NCI-H2081 treated with DMSO at 0.1 percent for 48 hours (cell line): ENCODE results near the gene IL17B.

ENCODE experiments used
- DNase-seq: peaks from one replicate; lab custom pipeline; 2025; lab: John Stamatoyannopoulos, UW

The IL17B gene

DNA sequence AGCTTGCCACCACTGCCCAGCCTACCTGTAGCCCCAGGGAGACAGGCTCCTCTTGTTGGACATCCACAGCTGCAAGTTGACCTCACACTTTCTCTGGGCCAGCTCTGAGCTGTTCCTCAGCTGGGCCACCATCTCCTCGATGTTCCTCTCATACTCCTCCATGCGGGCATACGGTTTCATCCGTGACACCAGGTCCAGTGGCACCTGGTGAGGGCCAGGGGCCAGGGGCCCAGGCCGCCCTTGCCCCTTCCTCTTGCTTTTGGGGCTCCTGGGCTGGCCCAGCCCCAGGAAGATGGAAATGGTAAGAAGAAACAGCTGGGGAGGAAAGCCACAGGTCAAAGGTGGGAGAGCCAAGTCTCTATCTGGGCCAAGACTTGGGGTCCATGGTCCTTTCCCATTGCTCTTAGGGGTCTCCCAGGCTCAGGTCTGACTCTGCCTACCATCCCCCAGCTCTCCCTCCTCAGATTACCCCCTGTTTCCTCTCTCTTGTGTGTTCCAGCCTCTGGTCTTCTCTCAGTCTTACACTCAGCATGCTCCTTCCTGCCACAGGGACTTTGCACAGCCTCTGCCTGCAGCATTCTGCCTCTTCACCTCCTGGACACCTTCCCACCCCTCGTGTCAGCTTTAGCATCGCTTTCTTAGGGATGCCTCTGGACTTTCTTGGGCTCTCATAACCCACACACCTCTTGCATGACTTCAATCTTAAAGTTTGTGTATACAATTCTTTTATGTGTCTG is 2.2 kb downstream of the IL17B start:
- no peak for DNase-seq

DNA sequence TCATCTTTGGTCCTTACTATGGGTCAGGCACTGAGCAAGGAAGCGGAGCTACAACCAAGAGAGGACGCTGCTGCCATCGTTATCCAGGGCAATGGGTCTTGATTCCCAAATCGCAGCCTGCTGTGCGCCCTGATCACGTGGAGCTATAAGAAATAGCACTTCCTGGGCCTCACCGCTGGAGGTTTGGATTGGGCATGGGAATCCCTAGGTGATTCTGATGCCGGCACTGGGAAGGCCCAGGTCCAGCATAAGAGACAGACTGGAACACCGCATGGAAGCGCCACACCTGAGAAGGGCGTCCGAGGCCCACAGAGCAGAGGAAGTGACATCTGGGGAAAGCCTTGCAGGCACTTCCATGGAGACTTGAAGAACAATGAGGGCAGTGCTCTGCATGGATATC is 3.0 kb downstream of the IL17B start:
- DNase-seq = no peak

DNA sequence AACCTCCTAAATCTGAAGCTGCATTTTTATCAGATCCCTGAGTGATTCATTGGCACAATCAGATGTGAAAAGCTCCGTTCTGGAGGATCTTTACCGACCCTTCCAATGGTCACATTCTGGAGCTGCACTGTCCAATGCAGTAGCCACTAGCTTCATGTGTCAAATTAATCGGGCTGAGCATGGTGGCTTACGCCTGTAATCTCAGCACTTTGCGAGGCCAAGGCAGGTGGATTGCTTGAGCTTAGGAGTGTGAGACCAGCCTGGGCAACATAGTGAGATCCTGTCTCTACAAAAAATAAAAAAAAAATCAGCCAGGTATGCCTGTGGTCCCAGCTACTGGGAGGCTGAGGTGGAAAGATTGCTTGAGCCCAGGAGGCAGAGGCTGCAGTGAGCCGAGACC is 3.7 kb downstream of the IL17B start:
- no peak for DNase-seq

DNA sequence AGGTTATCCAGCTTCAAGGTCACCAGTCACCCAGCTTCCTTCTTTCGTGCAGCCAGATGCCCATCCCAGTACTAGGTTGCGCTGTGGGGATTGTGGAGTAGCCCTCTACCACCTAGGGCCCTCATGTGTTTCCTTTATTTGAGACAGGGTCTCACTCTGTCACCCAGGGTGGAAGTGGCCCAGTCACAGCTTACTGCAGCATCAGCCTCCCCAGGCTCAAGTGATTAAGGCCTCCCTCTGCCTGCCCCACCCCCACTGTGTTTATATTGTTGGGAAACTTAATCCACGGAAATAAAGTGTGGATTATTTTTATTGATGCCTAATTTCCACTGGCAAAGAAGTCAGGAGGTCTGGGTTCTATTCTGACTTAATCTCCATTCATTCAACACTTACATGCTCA is 4.3 kb downstream of the IL17B start:
- DNase-seq = no peak

DNA sequence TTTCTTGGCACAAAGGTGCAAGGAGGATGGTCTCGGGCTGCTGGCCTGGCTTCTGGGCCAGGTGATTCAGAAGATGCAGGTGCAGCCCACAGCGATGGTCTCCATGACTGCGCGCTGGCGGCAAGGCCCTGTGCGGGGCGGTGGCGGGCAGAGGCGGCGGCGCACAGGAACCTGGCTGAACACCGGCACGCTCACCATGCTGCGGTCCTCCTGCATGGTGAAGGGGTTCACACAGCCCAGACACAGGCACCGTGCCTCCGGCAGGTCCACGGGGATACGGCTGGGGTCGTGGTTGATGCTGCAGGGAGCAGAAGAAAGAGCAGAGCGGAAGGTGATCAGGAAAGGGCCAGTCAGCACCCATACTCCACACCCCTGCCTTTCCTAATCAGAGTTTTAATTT is 4.8 kb downstream of the IL17B start:
- no peak for DNase-seq

DNA sequence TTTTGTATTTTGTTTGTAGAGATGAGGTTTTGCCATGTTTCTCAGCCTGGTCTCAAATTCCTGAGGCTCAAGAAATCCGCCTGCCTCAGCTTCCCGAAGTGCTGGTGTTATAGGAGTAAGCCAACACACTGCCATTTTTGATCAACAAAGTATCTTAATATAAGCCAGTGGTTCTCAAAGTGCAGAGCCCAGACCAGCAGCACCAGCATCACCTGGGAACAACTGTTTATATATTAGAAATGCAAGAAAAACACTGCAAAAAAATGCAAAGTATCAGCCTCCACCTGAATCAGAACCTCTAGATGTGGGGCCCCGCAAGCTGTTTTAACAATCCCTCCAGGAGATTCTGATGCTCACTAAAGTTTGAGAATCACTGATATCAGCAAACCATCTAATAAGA is 6.2 kb downstream of the IL17B start:
- DNase-seq = no peak

DNA sequence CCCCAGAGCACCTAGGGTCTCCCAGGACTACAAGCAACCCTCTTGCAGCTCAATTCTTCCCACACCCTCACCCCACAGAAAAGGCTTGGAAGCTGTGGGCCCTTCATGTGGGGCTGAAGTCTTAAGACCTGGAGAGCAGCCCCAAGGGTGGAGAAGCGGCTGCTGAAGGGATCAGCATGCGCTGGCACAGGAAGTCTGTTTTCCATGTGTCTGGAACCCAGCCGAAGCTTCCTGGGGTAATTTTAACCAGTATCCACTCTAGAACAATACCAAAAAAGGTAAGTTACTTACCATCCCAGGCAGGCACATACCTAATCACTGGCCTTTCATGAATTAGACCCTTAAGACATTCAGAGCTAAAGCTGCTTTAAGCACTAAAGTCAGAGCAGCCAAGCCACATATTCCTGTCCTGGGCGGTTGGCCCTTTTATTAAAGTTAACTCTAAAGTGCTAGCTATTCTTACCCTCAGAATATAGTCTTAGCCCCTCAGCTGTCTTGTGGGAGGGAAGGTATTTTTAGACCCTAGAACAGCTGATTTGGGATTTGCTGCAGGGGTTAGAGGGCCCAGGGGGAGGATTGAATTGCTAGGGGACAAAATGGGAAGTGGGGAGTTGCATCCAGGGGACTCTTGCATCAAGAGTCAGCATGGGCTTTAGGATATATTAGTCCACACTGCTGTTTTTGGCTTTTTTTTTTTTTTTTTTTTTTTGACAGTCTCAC is 6.9 kb downstream of the IL17B start:
- no peak for DNase-seq

DNA sequence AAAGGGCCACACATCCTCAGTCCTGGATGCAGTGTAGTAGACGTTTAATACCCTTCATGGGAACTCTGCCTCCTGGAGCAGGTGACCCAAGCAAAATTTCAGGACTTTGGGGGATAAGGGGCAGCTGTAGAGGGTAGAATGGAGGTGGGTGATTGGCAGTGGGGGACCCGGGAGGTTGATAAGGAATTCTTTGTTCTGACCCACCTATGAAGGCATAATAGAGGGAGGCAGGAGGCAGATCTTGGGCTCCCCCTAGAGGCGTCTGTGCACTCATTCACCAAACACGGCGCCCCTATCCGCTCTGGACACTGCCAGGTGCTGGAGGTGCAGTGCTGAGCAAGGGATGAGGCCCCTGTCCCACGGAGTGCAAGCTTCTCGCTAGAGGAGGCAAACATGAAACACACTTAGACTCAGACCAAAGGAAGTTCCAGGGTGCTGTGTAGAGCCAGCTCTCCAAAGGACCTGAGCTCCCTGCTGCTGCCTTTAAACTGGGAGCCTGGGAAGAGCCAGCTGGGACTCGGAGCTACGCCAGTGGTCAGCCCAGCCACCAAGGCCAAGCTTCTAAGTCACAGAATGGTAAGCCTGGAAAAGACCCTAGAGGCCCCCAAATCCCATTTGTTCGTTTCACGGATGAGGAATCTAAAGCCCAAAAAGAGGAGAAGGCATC is 7.7 kb downstream of the IL17B start:
- DNase-seq = no peak

DNA sequence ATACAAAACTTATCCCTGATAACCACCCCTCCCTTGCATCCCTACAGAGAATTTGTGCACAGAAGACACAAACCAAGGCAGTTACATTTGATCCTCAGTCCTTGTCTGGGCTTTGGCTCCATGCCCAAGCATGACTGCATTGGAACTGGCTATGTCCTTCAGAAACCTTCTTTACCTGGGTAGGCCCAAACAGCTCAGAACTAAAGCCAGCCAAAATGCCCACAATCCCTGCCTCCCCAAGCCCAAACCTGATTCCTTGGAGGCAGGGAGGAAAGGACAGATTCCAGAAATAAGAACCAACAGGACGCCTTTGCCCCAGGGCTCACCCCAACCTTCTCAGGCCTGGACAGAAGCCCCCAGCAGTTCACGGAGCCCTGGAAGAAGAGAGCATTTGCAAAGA is 8.2 kb downstream of the IL17B start:
- no peak for DNase-seq

DNA sequence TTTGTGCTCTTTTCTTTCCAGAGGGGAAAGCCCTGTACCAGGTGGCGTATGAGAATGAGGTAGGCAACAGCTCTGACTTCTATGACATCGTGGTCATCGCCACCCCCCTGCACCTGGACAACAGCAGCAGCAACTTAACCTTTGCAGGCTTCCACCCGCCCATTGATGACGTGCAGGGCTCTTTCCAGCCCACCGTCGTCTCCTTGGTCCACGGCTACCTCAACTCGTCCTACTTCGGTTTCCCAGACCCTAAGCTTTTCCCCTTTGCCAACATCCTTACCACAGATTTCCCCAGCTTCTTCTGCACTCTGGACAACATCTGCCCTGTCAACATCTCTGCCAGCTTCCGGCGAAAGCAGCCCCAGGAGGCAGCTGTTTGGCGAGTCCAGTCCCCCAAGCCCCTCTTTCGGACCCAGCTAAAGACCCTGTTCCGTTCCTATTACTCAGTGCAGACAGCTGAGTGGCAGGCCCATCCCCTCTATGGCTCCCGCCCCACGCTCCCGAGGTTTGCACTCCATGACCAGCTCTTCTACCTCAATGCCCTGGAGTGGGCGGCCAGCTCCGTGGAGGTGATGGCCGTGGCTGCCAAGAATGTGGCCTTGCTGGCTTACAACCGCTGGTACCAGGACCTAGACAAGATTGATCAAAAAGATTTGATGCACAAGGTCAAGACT is 11.0 kb downstream of the IL17B start:
- no peak for DNase-seq

DNA sequence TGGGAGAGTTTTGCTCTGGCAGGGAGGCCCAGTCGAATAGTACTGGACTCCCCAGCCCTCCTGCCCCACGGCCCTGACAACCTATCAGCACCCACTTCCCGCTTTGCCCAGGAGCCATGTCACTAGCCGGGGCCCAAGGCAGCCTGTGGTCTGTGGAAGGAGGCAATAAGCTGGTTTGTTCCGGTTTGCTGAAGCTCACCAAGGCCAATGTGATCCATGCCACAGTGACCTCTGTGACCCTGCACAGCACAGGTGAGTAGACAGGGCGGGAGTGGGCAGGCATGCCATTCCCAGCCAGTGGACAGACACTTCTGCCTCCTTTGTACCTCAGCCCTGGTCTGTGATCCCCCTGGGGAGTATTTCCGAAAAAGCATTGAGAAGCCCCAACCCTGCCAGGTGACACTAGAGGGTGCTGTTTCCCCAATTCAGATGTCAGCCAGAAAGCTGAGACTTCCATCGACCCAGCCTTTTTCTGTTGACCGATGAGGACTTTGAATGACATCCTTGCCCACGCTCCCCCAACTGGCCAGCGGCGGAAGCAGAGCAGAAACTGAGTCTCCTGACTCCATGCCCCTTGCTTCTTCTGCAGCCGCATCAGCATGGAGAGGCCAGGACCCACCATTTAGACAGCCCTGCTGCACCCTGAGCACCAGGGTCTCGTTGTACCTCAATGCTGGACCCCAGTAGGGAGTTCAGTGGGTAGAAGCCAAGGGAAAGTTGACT is 11.7 kb downstream of the IL17B start:
- DNase-seq = no peak

DNA sequence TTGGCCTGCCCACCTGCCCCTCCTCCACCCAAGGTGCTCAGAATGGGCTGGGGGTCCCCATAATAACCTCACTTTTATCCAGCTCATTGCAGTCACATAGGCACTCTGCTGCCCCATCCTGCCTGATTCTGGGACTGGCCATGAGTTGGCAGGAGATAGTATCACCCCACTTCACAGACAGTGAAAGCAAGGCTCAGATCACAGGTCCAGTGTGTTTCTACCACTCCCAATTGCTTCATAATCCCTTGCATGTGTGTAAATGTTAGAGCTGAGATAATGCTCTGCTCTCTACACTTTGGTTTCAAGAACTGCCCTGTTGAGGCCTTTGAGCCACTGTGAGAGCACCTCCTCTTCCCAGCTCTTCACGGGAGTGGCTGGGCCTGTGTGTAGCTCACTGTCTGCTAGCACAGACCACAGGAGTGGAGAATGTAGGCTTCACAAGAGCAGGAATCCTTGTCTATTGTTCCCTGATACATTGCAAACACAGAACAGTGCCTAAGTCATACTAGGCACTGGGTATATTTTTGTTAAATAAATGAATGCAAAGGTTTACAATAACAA is 12.8 kb downstream of the IL17B start:
- no peak for DNase-seq

DNA sequence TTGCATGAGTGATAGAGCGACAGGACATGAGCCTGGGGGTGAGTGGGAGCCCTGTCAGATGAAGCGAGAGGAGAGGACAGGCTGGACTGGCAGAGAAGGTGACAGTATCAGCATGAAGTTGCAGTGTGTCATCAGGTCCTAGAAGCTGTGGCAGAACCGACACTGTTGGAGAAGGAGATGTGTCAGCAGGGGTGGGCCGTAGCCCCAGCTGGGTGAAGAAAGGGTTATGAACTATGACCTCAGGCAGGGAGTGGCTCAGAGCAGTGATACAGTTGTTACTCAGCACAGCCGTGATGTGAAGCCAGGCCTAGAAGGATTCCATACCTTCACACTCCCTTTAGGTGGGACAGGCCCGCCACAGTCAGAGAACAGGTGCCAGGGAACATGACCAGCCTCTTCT is 13.7 kb downstream of the IL17B start:
- DNase-seq = no peak

DNA sequence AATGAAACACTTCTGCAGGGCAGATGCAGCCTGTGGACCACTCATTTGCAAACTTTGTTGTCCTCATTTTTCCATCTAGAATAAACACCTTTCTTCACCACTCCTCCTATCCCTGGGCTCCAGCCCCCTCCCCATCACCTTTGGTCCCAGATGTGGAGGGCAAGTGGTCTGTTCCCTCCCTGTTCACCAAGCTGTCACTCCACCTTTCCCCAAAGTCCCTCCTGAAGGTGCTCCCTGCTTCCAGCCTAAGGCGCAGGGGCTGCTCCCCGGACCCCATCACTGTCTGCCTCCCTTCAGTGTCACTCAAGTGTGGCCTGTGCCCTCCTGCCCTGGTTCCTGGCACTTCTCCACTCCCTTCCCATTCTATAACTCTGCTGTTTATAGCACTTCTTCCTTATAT is 14.4 kb downstream of the IL17B start:
- DNase-seq = no peak

DNA sequence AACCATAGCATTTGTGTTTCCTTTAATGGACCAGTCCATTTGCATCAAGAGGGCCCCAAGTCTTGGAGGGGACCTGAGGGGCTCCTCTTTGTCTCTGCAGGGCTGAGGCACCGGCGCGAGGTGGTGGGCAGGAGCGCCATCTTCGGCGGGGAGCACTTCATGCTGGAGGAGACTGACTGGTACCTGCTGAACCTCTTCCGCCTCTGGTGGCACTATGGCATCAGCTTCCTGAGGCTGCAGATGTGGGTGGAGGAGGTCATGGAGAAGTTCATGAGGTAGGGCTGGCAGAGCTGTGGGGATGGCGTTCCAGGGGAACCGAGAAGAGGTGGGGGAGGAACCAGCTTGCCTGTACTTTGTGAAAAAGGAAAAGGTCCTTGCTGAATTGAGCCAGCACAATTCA is 15.2 kb downstream of the IL17B start:
- no peak for DNase-seq

DNA sequence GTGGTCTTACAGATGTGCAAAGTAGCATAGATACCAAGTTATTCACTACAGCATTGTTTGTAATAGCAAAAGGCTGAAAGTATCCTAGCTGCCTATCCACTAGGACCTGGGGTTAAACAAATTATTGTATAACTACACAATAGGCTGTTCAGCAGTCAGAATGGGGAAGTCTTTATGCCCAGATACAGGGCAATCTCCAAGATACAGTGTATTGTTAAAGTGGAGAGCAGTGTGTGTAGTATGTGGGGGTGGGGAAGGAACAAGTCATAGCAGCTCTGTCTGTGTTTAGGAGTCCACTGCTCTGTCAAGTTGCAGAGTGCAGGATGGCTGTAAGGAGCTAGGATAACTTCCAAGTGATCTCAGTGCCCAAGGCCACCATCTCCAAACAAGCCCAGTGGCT is 15.7 kb downstream of the IL17B start:
- DNase-seq = no peak

DNA sequence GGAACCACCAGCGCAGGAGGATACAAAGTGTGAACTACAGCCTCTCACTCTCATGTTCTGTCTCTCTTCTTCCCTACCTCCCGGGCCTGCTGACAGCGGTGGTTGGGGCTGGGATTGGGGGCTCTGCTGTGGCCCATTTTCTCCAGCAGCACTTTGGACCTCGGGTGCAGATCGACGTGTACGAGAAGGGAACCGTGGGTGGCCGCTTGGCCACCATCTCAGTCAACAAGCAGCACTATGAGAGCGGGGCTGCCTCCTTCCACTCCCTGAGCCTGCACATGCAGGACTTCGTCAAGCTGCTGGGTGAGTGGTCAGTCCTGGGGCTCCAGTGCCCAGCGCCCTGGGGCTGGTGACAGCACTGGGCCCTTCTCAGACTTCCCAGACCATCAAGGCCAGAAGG is 16.6 kb downstream of the IL17B start:
- DNase-seq = no peak

DNA sequence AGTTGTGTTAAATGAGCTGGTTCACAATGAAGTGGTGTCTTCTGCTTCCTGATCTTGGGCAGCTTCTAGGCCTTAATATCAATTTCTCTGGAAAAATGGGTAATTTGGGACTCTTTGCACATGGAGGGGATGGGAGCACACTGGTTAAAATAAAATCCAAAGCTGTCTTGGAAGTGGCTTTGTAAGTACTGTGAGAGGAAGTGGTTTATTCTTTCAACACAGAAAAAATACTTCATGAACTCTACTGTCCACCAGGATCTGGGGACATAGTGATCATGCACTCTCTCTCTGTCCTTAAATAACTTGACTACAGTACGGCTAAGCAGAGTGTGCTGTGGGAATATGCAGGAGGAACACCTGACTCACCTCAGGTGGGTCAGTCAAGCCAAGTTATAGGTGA is 18.8 kb downstream of the IL17B start:
- no peak for DNase-seq

DNA sequence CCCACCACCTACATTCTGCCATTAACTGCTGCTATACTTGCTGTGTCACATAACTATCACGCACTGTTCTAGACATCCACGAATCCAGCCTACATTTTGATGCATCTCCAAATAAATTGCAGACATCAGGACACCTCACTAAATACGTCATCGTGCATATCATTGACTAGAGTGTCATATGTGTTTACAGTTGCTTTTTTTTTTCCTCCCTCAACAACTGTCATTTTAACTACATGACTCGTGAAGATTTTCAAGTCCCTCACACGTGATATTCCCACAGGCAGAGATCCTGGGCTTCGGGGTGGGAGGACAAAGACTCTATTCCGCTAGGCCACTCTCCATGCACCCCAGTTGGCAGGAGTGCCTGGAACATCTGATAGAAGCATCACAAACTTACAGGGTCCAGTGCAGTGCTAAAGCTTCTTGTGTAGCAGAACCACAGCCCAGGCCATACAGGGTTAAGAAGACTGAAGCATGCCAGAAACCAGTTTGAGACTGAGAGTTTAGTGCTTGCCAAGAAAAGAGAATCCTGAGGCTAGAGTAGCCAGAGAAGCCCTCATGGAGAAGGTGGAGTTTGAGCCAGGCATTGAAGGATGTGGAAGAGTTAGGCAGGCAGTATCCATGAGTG is 20.1 kb downstream of the IL17B start:
- no peak for DNase-seq

DNA sequence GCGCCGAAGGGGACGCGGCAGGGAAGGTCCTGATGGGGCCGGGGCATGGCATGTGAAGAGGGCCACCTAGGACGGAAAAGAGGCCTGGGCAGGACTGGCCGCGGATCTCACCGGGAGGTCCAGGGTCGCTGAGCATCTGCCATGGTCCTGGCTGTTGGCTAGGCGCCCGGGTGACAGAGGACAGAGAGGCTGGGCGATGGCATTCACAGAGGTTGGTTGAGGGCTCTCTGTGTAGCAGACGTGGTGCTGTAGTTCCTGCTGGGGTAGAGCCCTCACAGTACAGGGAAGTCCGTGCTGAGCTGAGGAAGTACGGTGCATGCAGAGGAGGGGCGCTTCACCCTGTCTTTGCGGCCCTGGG is 20.8 kb downstream of the IL17B start:
- no peak for DNase-seq
